OCI-LY3 (cell line): ENCODE measurements around the gene ADAMTS14.
"Not testable (repeated sequence)": the region's sequence is repeated elsewhere in the genome, so short reads cannot be mapped to it uniquely, and the experiment has no call there.

Experiments used
- H2AFZ ChIP-seq: fragments of 200-600, 300-600 bp; shearing (Covaris generic); 2 replicates; pipeline ENCODE4 v1.6.0; 2014; ENCODE audit warnings: antibody characterized with exemption, low read depth, low read length
- H3K27ac ChIP-seq: fragments of 200-600, 300-600 bp; sonication (generic); 2 replicates; pipeline ENCODE4 v1.5.1; 2014; ENCODE audit warnings: mild to moderate bottlenecking, low read length, moderate library complexity, mixed read lengths
- H3K27me3 ChIP-seq: fragments of 200-600, 300-600 bp; sonication (generic); 2 replicates; pipeline ENCODE4 v1.6.1; 2014; ENCODE audit warnings: low read depth, low read length, mixed read lengths
- H3K36me3 ChIP-seq: fragments of 200-600, 300-600 bp; sonication (generic); replicated peaks from 2 replicates; pipeline ENCODE3; 2014; ENCODE audit warnings: low read depth, low read length, mixed read lengths
- H3K4me1 ChIP-seq: fragments of 300-600, 200-600 bp; sonication (generic); 2 replicates; pipeline ENCODE4 v1.6.1; 2014; ENCODE audit warnings: low read length, mixed read lengths
- H3K4me2 ChIP-seq: fragments of 200-600, 300-600 bp; sonication (generic); 2 replicates; pipeline ENCODE4 v1.6.1; 2014; ENCODE audit warnings: low read length, mixed read lengths
- H3K4me3 ChIP-seq: fragments of 300-600, 200-600 bp; sonication (generic); 2 replicates; pipeline ENCODE4 v1.5.1; 2014; ENCODE audit warnings: antibody characterized with exemption, mild to moderate bottlenecking, low read length, moderate library complexity
- H3K79me2 ChIP-seq: fragments of 300-600, 200-600 bp; shearing (Covaris generic); 2 replicates; pipeline ENCODE4 v1.6.1; 2014; ENCODE audit warnings: mild to moderate bottlenecking, low read length, mixed read lengths
- H3K9ac ChIP-seq: fragments of 300-600, 200-600 bp; shearing (Covaris generic); 2 replicates; pipeline ENCODE4 v1.6.0; 2014; ENCODE audit warnings: mild to moderate bottlenecking, low read length, moderate library complexity
- H3K9me3 ChIP-seq: fragments of 200-600, 300-600 bp; shearing (Covaris generic); 2 replicates; pipeline ENCODE4 v1.6.1; 2014; ENCODE audit warnings: low read length, mixed read lengths; ENCODE audit not compliant: insufficient read depth
- H4K20me1 ChIP-seq: fragments of 200-600, 300-600 bp; sonication (generic); 2 replicates; pipeline ENCODE4 v1.6.1; 2016; ENCODE audit warnings: low read length, mixed read lengths; ENCODE audit not compliant: insufficient read depth
- EZH2phosphoT487 ChIP-seq: fragments of 200-600 bp; shearing (Covaris generic); IDR thresholded peaks from 2 replicates; pipeline ENCODE4 v1.6.1; 2018; ENCODE audit warnings: antibody characterized with exemption, mixed run types, low read depth
- TF ChIP-seq, protein P1 (sequence below): fragments of 200-600, 300-600 bp; sonication (generic); IDR thresholded peaks from 2 replicates; pipeline ENCODE4 v1.5.1; 2014; ENCODE audit warnings: antibody characterized with exemption, low read length, low read depth

ADAMTS14 gene

DNA sequence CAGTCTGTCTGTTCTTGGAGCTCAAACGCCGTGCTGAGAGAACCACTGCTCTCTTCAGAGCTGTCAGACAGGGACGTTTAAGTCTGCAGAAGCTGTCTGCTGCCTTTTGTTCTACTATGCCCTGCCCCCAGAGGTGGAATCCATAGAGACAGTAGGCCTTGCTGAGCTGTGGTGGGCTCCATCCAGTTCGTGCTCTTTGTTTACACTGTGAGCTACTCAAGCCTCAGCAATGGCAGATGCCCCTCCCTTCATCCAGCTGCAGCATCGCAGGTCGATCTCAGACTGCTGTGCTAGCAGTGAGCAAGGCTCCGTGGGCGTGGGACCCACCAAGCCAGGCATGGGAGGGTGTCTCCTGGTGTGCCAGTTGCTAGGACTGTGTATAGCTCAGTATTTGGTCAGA, 27.3 kb upstream of the ADAMTS14 start:
- H3K4me1 ChIP-seq, H3K4me3 ChIP-seq, H2AFZ ChIP-seq, H3K9me3 ChIP-seq, H3K4me2 ChIP-seq, H3K9ac ChIP-seq, H3K27me3 ChIP-seq, H3K36me3 ChIP-seq, H3K27ac ChIP-seq, H4K20me1 ChIP-seq, H3K79me2 ChIP-seq: not testable (repeated sequence)

DNA sequence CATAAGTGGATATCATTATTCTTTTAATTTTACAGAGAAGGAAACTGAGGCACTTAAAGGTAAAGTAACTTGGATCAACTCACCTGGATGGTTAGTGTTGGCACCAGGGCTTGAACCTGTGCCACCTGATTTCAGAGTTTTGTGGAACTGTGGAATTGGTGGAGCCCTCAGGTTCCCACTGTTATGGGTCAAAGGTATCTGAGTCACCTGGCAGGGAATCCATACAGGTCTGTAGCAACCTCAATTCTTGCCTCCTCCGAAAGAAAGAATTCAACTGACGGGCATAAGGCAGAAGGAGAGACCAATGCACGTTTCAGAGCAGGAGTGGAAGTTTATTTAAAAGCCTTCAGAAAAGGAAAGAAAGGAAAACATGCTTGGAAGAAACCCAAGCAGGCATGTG, 25.2 kb upstream of the ADAMTS14 start:
- H3K27me3 ChIP-seq: no peaks in the 10 kb centered on the region

DNA sequence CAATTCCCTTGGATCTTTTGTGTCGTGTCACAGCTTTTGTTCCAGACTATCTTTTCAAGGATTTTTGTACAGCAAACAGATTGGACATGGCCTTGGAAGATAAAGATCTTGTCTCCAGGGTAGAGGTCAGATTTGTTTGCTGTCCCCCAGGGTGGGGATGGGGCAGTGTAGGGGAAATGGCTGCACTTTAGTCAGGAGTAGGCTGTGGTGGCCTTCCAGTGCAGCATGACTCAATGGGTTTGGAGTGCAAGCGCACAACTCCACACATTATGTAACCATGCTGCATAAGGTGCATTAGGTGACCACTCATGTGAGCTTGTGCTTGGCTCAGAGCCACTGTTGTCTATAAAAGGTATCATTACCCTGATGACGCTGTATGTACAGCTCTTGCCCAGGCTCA, 23.9 kb upstream of the ADAMTS14 start:
- Histone ChIP-seq H3K4me2 (no peak overlapping the region), H3K4me1 (no peaks in the 10 kb centered on the region), H3K9ac (no peak overlapping the region), H3K4me3 (no peak overlapping the region), H4K20me1 (no peaks in the 10 kb centered on the region), H3K9me3 (peaks cover 5% of the 10 kb centered on the region; the same call in 1 of the 2 replicates), H2AFZ (no peak overlapping the region), H3K27ac (no peak overlapping the region), H3K36me3 (no peaks in the 10 kb centered on the region), H3K27me3 (no peaks in the 10 kb centered on the region), H3K79me2 (no peaks in the 10 kb centered on the region)
- TF ChIP-seq EZH2phosphoT487: no peak
- TF ChIP-seq, protein P1, sequence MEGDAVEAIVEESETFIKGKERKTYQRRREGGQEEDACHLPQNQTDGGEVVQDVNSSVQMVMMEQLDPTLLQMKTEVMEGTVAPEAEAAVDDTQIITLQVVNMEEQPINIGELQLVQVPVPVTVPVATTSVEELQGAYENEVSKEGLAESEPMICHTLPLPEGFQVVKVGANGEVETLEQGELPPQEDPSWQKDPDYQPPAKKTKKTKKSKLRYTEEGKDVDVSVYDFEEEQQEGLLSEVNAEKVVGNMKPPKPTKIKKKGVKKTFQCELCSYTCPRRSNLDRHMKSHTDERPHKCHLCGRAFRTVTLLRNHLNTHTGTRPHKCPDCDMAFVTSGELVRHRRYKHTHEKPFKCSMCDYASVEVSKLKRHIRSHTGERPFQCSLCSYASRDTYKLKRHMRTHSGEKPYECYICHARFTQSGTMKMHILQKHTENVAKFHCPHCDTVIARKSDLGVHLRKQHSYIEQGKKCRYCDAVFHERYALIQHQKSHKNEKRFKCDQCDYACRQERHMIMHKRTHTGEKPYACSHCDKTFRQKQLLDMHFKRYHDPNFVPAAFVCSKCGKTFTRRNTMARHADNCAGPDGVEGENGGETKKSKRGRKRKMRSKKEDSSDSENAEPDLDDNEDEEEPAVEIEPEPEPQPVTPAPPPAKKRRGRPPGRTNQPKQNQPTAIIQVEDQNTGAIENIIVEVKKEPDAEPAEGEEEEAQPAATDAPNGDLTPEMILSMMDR: no peak

More for the DNA sequence above, 25.2 kb upstream of the ADAMTS14 start:
- Histone ChIP-seq H3K9ac (no peak overlapping the region), H2AFZ (no peak overlapping the region), H3K27ac (no peak overlapping the region), H3K4me3 (no peak overlapping the region), H3K9me3 (peaks cover 5% of the 10 kb centered on the region; the same call in 1 of the 2 replicates), H3K36me3 (no peaks in the 10 kb centered on the region), H3K79me2 (no peaks in the 10 kb centered on the region), H3K4me2 (no peak overlapping the region), H3K4me1 (no peaks in the 10 kb centered on the region), H4K20me1 (no peaks in the 10 kb centered on the region)
- TF ChIP-seq, protein P1: no peak
- TF ChIP-seq EZH2phosphoT487: no peak

DNA sequence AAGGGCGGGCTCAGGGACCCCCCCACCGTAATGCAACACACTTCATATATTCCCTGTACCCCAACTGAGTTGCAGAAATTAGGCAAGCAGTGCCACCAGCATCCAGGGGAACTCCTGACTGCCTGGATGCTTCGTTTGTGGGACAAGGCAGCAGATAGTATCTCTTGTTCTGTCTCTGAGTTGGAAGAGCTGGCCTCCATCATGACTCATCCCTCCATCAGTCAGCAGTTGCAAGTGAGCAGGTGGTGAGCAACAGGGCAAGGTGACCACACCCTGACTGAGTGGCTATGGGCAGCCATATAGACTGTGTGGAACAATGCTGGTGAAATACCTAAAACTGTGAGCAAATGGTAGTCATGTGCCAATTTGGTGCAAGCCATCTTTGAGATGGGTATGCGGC, 22.8 kb upstream of the ADAMTS14 start:
- no peaks in the 10 kb centered on the region for H3K4me1 ChIP-seq
- no peak overlapping the region for H2AFZ ChIP-seq
- H3K27me3 ChIP-seq: no peaks in the 10 kb centered on the region
- no peak overlapping the region for H3K27ac ChIP-seq
- H3K9me3 ChIP-seq: peaks cover 5% of the 10 kb centered on the region; the same call in 1 of the 2 replicates
- no peak overlapping the region for H3K9ac ChIP-seq
- TF ChIP-seq, protein P1: no peak
- no peak for TF ChIP-seq EZH2phosphoT487
- no peaks in the 10 kb centered on the region for H4K20me1 ChIP-seq
- no peaks in the 10 kb centered on the region for H3K79me2 ChIP-seq
- no peak overlapping the region for H3K4me2 ChIP-seq
- no peaks in the 10 kb centered on the region for H3K36me3 ChIP-seq
- no peak overlapping the region for H3K4me3 ChIP-seq

DNA sequence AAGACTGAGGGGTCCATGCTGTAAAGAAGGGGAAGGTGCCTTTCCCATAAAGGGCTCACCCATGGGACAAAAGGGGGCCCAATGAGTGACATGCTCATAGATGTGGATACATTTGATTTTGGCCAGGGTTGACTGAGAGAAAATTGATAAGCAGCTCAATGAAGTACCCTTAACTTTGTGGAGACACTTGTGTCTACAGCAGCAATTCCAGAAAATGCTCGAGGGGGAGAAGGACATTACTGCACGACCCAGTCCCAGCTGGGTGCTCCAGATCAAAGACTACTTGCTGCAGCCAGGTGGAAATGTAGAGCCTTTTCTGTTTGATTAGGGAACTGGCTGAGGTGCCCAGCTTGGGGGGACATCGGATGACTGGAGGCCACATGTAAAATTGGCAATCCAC, 22.2 kb upstream of the ADAMTS14 start:
- Histone ChIP-seq H3K4me2 (no peak overlapping the region), H3K4me1 (no peaks in the 10 kb centered on the region), H3K79me2 (no peaks in the 10 kb centered on the region), H4K20me1 (no peaks in the 10 kb centered on the region), H3K27ac (no peak overlapping the region), H3K9ac (no peak overlapping the region), H3K9me3 (peaks cover 5% of the 10 kb centered on the region; the same call in 1 of the 2 replicates), H3K4me3 (no peak overlapping the region), H3K36me3 (no peaks in the 10 kb centered on the region), H2AFZ (no peak overlapping the region), H3K27me3 (no peaks in the 10 kb centered on the region)
- TF ChIP-seq EZH2phosphoT487: no peak
- TF ChIP-seq, protein P1: no peak
